Measurements from ENCODE around the gene TGFA.

TGFA gene

DNA sequence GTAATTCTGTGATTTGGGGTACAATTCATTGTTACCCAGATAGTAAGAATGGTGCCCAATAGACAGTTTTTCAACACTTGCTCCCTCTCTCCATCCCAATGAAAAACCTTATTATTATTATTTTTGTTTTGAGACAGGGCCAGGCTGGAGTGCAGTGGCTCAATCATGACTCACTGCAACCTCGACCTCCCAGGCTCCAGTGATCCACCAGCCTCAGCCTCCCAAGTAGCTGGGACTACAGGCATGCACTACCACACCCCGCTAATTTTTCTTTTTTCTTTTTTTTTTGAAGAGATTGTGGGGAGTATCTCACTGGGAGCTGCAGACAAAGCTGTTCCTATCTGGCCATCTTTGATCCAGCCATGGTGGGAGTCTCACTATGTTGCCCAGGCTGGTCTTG lies 7.2 kb downstream of the TGFA start:
- no CpG with 5 or more reads among the region's 2 CpGs for WGBS (ENCODE audit: extremely low coverage, insufficient coverage, insufficient read length)
- no peaks in the 10 kb centered on the region for H3K36me3 ChIP-seq (ENCODE audit: control insufficient read depth in 1 of 2, insufficient read depth in 2 of 2, low read length in 2 of 2)

DNA sequence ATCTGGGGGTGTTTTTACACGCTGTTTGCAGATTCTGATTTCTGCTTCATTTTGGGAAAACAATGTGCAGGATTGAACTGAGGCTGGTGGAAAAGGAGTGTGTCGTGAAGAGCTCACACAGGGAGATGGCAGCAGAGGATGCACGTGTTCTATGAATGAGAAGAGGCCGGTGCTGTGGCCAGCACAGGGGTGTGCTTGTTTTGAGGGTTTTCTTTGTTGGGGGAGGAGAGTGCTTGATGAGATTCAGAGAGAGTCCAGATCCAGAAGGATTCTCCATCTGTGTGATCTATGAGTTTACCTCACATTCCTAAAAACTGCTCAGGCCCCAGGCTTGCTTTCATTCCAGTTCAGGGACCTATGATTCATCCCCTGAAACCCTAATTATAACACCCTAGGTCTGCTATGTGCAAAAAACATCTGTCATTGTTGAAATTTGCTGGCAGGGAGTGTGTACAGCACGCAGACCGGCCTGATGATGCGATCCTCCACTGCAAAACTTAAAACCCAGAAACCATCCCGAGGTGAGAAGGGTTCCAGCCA lies 12.1 kb downstream of the TGFA start:
- Histone ChIP-seq H4K8ac (ENCODE audit: low read depth, low read length) (no peak overlapping the region), H3K4me1 (ENCODE audit: control insufficient read depth in 1 of 2, insufficient read depth in 2 of 2, low read length in 2 of 2) (no peaks in the 10 kb centered on the region), H2BK120ac (ENCODE audit: insufficient read depth, low read length, poor library complexity) (no peak overlapping the region), H2AK5ac (ENCODE audit: low read length) (no peak overlapping the region), H3K4me2 (ENCODE audit: low read length) (no peak overlapping the region), H3K23ac (ENCODE audit: low read length) (no peak overlapping the region), H4K12ac (ENCODE audit: low read depth, low read length) (no peak overlapping the region), H3K27ac (ENCODE audit: low read depth, low read length) (no peak overlapping the region), H3K4ac (ENCODE audit: low read depth, low read length) (no peak overlapping the region), H3K9me3 (ENCODE audit: insufficient read depth, low read depth, low read length) (peaks cover 2% of the 10 kb centered on the region), H3K4me3 (ENCODE audit: low read depth, low read length) (no peak overlapping the region), H3K79me1 (ENCODE audit: low read length) (no peaks in the 10 kb centered on the region), H3K36me3 (ENCODE audit: control insufficient read depth in 1 of 2, insufficient read depth in 2 of 2, low read length in 2 of 2) (no peaks in the 10 kb centered on the region), H3K79me2 (ENCODE audit: control insufficient read depth, insufficient read depth, low read length, poor library complexity) (no peaks in the 10 kb centered on the region), H3K27me3 (ENCODE audit: insufficient read depth, low read length) (no peaks in the 10 kb centered on the region), H2BK5ac (ENCODE audit: low read depth, low read length, poor library complexity) (no peak overlapping the region), H3K18ac (ENCODE audit: low read length) (no peak overlapping the region), H3K14ac (ENCODE audit: low read length) (no peak overlapping the region), H4K91ac (ENCODE audit: low read depth, low read length) (no peak overlapping the region), H2AFZ (ENCODE audit: insufficient read depth, low read length, poor library complexity) (no peak overlapping the region), H2BK12ac (ENCODE audit: low read length) (no peak overlapping the region), H3K9ac (ENCODE audit: low read length) (no peak overlapping the region)
- WGBS (ENCODE audit: extremely low coverage, insufficient coverage, insufficient read length): no CpG with 5 or more reads among the region's 8 CpGs
- peak in 1 of 2 donors; percentile 28 for DNase-seq

More for the DNA sequence above, 7.2 kb downstream of the TGFA start:
- Histone ChIP-seq H3K9ac (ENCODE audit: low read length) (no peak overlapping the region), H3K14ac (ENCODE audit: low read length) (no peak overlapping the region), H2AK5ac (ENCODE audit: low read length) (no peak overlapping the region), H3K79me2 (ENCODE audit: control insufficient read depth, insufficient read depth, low read length, poor library complexity) (no peaks in the 10 kb centered on the region), H3K4me1 (ENCODE audit: control insufficient read depth in 1 of 2, insufficient read depth in 2 of 2, low read length in 2 of 2) (no peaks in the 10 kb centered on the region), H2BK5ac (ENCODE audit: low read depth, low read length, poor library complexity) (no peak overlapping the region), H3K4me3 (ENCODE audit: low read depth, low read length) (no peak overlapping the region), H3K4me2 (ENCODE audit: low read length) (no peak overlapping the region), H3K9me3 (ENCODE audit: insufficient read depth, low read depth, low read length) (no peaks in the 10 kb centered on the region), H4K12ac (ENCODE audit: low read depth, low read length) (no peak overlapping the region), H2BK12ac (ENCODE audit: low read length) (no peak overlapping the region), H3K79me1 (ENCODE audit: low read length) (no peaks in the 10 kb centered on the region), H3K27ac (ENCODE audit: low read depth, low read length) (no peak overlapping the region), H3K27me3 (ENCODE audit: insufficient read depth, low read length) (peaks cover 8% of the 10 kb centered on the region), H3K18ac (ENCODE audit: low read length) (no peak overlapping the region), H2BK120ac (ENCODE audit: insufficient read depth, low read length, poor library complexity) (no peak overlapping the region), H4K91ac (ENCODE audit: low read depth, low read length) (no peak overlapping the region), H4K8ac (ENCODE audit: low read depth, low read length) (no peak overlapping the region), H3K4ac (ENCODE audit: low read depth, low read length) (no peak overlapping the region), H3K23ac (ENCODE audit: low read length) (no peak overlapping the region), H2AFZ (ENCODE audit: insufficient read depth, low read length, poor library complexity) (no peak overlapping the region)
- no peak for DNase-seq

DNA sequence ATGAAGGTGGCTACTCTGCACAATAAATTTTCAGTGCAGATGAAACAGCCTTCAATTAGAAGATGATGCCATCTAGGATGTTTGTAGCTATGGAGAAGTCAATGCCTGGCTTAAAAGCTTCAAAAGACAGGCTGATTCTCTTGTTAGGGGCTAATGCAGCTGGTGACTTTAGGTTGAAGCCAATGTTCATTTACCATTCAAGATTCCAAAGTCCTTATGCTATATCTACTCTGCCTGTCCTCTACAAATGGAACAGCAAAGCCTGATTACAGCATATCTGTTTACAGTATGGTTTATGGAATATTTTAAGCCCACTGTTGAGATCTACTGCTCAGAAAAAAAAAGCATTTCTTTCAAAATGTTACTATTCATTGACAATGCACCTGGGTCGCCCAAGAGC lies 15.8 kb downstream of the TGFA start:
- Histone ChIP-seq H3K79me1 (ENCODE audit: low read length) (no peaks in the 10 kb centered on the region), H2BK5ac (ENCODE audit: low read depth, low read length, poor library complexity) (no peak overlapping the region), H3K79me2 (ENCODE audit: control insufficient read depth, insufficient read depth, low read length, poor library complexity) (no peaks in the 10 kb centered on the region), H4K91ac (ENCODE audit: low read depth, low read length) (no peak overlapping the region), H3K4ac (ENCODE audit: low read depth, low read length) (no peak overlapping the region), H2BK12ac (ENCODE audit: low read length) (no peak overlapping the region), H3K23ac (ENCODE audit: low read length) (no peak overlapping the region), H2AK5ac (ENCODE audit: low read length) (no peak overlapping the region), H4K8ac (ENCODE audit: low read depth, low read length) (no peak overlapping the region), H2AFZ (ENCODE audit: insufficient read depth, low read length, poor library complexity) (no peak overlapping the region), H3K27ac (ENCODE audit: low read depth, low read length) (no peak overlapping the region), H3K4me3 (ENCODE audit: low read depth, low read length) (no peak overlapping the region), H3K9me3 (ENCODE audit: insufficient read depth, low read depth, low read length) (peaks cover 2% of the 10 kb centered on the region), H3K9ac (ENCODE audit: low read length) (no peak overlapping the region), H3K4me2 (ENCODE audit: low read length) (no peak overlapping the region), H3K14ac (ENCODE audit: low read length) (no peak overlapping the region), H3K27me3 (ENCODE audit: insufficient read depth, low read length) (no peaks in the 10 kb centered on the region), H3K4me1 (ENCODE audit: control insufficient read depth in 1 of 2, insufficient read depth in 2 of 2, low read length in 2 of 2) (no peaks in the 10 kb centered on the region), H2BK120ac (ENCODE audit: insufficient read depth, low read length, poor library complexity) (no peak overlapping the region), H3K36me3 (ENCODE audit: control insufficient read depth in 1 of 2, insufficient read depth in 2 of 2, low read length in 2 of 2) (no peaks in the 10 kb centered on the region), H3K18ac (ENCODE audit: low read length) (no peak overlapping the region), H4K12ac (ENCODE audit: low read depth, low read length) (no peak overlapping the region)
- WGBS (ENCODE audit: extremely low coverage, insufficient coverage, insufficient read length): no CpG with 5 or more reads among the region's 1 CpG
- DNase-seq: no peak

DNA sequence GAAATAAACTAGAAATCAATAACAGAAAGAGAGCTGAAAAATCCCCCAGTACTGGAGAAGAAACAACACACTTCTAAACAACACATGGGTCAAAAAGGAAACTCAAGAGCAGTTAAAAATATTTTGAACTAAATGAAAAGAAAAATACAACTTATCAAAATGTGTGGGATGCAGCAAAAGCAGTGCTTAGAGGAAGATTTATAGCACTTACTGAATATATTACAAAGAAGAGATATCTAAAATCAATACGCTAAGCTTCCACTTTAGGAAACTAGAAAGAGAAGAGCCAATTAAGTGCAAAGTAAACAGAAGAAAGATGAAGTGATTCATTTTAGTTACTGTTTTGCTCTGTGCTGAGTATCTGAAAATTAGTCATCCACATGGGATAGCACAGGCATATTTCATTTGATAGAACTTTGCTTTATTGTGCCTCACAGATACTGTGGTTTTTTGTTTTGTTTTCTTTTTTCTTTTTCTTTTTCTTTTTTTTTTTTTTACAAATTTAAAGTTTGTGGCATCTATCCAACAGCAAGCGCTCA lies 17.0 kb downstream of the TGFA start:
- H3K9me3 ChIP-seq (ENCODE audit: insufficient read depth, low read depth, low read length): peaks cover 2% of the 10 kb centered on the region
- H3K9ac ChIP-seq (ENCODE audit: low read length): no peak overlapping the region
- H3K4me3 ChIP-seq (ENCODE audit: low read depth, low read length): no peak overlapping the region
- H3K4me1 ChIP-seq (ENCODE audit: control insufficient read depth in 1 of 2, insufficient read depth in 2 of 2, low read length in 2 of 2): no peaks in the 10 kb centered on the region
- H3K18ac ChIP-seq (ENCODE audit: low read length): no peak overlapping the region
- H3K79me1 ChIP-seq (ENCODE audit: low read length): no peaks in the 10 kb centered on the region
- H2BK5ac ChIP-seq (ENCODE audit: low read depth, low read length, poor library complexity): no peak overlapping the region
- no peak overlapping the region for H3K14ac ChIP-seq (ENCODE audit: low read length)
- no peaks in the 10 kb centered on the region for H3K27me3 ChIP-seq (ENCODE audit: insufficient read depth, low read length)
- no peaks in the 10 kb centered on the region for H3K79me2 ChIP-seq (ENCODE audit: control insufficient read depth, insufficient read depth, low read length, poor library complexity)
- H4K91ac ChIP-seq (ENCODE audit: low read depth, low read length): no peak overlapping the region
- no peak overlapping the region for H3K4me2 ChIP-seq (ENCODE audit: low read length)
- H2BK120ac ChIP-seq (ENCODE audit: insufficient read depth, low read length, poor library complexity): no peak overlapping the region
- no peak overlapping the region for H4K12ac ChIP-seq (ENCODE audit: low read depth, low read length)
- H3K27ac ChIP-seq (ENCODE audit: low read depth, low read length): no peak overlapping the region
- H2AK5ac ChIP-seq (ENCODE audit: low read length): no peak overlapping the region
- H3K23ac ChIP-seq (ENCODE audit: low read length): no peak overlapping the region
- H2BK12ac ChIP-seq (ENCODE audit: low read length): no peak overlapping the region
- H2AFZ ChIP-seq (ENCODE audit: insufficient read depth, low read length, poor library complexity): no peak overlapping the region
- no peak overlapping the region for H3K4ac ChIP-seq (ENCODE audit: low read depth, low read length)
- no CpG with 5 or more reads among the region's 2 CpGs for WGBS (ENCODE audit: extremely low coverage, insufficient coverage, insufficient read length)
- no peaks in the 10 kb centered on the region for H3K36me3 ChIP-seq (ENCODE audit: control insufficient read depth in 1 of 2, insufficient read depth in 2 of 2, low read length in 2 of 2)
- no peak for DNase-seq
- no peak overlapping the region for H4K8ac ChIP-seq (ENCODE audit: low read depth, low read length)

Data from trophoblast cell (in vitro differentiated cells and primary cell).